VCaP (cell line): ENCODE data around the gene KATNAL2.

Experiments
- H3K27ac ChIP-seq: fragments of 450-650 bp; 2 replicates; pipeline ENCODE4 v1.5.1; 2017
- CTCF ChIP-seq: fragments of 450-650 bp; conservative IDR thresholded peaks from 2 replicates; pipeline ENCODE4 v1.5.1; 2017; ENCODE audit warnings: mild to moderate bottlenecking, moderate library complexity

The KATNAL2 gene

GRCh38 chr18:47040982-47041381 lies 123.6 kb downstream of the KATNAL2 start:
- no peak overlapping the region for H3K27ac ChIP-seq
- TF ChIP-seq CTCF, result no peak

- peak; percentile 82 for TF ChIP-seq CTCF
- no peak overlapping the region for H3K27ac ChIP-seq
These were observed 133.1 kb downstream of the KATNAL2 start for GRCh38 chr18:47050468-47050867.

GRCh38 chr18:47054369-47054768 lies 137.0 kb downstream of the KATNAL2 start:
- no peak overlapping the region for H3K27ac ChIP-seq
- TF ChIP-seq CTCF, result no peak

- no peak for TF ChIP-seq CTCF
- no peak overlapping the region for H3K27ac ChIP-seq
These were observed 145.1 kb downstream of the KATNAL2 start for GRCh38 chr18:47062471-47062870.

- TF ChIP-seq CTCF, result no peak
- H3K27ac ChIP-seq, result no peak overlapping the region
These were observed 145.7 kb downstream of the KATNAL2 start for GRCh38 chr18:47063096-47063495.

- no peak overlapping the region for H3K27ac ChIP-seq
- TF ChIP-seq CTCF, result no peak
These were observed 150.2 kb downstream of the KATNAL2 start for GRCh38 chr18:47067648-47068047.

- no peak overlapping the region for H3K27ac ChIP-seq
- TF ChIP-seq CTCF, result no peak
These were observed 157.9 kb downstream of the KATNAL2 start for GRCh38 chr18:47075098-47075883.
